HG03520 (cell line): ENCODE measurements around the gene CFAP97D2.
"Not testable (repeated sequence)": the region's sequence is repeated elsewhere in the genome, so short reads cannot be mapped to it uniquely, and the experiment has no call there.

Experiments used
- ATAC-seq: cut with Tn5 transposase; IDR thresholded peaks from one replicate; pipeline ENCODE4 v1.9.1; 2021; ENCODE audit warnings: mild to moderate bottlenecking, moderate library complexity; ENCODE audit not compliant: unreplicated experiment

Gene CFAP97D2

GRCh38 chr13:114155926-114156883 lies 22.9 kb upstream of the CFAP97D2 start:
- no peak for ATAC-seq

- no peak for ATAC-seq
Observed at GRCh38 chr13:114157869-114158495, 21.1 kb upstream of the CFAP97D2 start.

GRCh38 chr13:114158869-114159666 lies 20.0 kb upstream of the CFAP97D2 start:
- not testable (repeated sequence) for ATAC-seq

- ATAC-seq: no peak
Observed at GRCh38 chr13:114161028-114161556, 18.0 kb upstream of the CFAP97D2 start.

- ATAC-seq: no peak
Observed at GRCh38 chr13:114161644-114162532, 17.2 kb upstream of the CFAP97D2 start.

GRCh38 chr13:114162533-114162922 lies 16.5 kb upstream of the CFAP97D2 start:
- ATAC-seq: no peak

- ATAC-seq: no peak
Observed at GRCh38 chr13:114164053-114164452, 15.0 kb upstream of the CFAP97D2 start.

GRCh38 chr13:114164681-114165429 lies 14.2 kb upstream of the CFAP97D2 start:
- ATAC-seq: no peak

- ATAC-seq: no peak
Observed at GRCh38 chr13:114166381-114167131, 12.5 kb upstream of the CFAP97D2 start.

GRCh38 chr13:114167426-114167825 lies 11.6 kb upstream of the CFAP97D2 start:
- no peak for ATAC-seq

GRCh38 chr13:114167885-114168284 lies 11.2 kb upstream of the CFAP97D2 start:
- ATAC-seq: no peak

GRCh38 chr13:114173272-114173671 lies 5.8 kb upstream of the CFAP97D2 start:
- no peak for ATAC-seq

GRCh38 chr13:114173745-114174144 lies 5.3 kb upstream of the CFAP97D2 start:
- ATAC-seq: no peak

- ATAC-seq: no peak
Observed at GRCh38 chr13:114174529-114174961, 4.5 kb upstream of the CFAP97D2 start.

- not testable (repeated sequence) for ATAC-seq
Observed at GRCh38 chr13:114176359-114176902, 2.6 kb upstream of the CFAP97D2 start.

GRCh38 chr13:114177245-114178010 lies 1.6 kb upstream of the CFAP97D2 start:
- no peak for ATAC-seq

GRCh38 chr13:114185182-114185971 lies 6.3 kb downstream of the CFAP97D2 start:
- no peak for ATAC-seq
